ENCODE data around the gene VPS37B. TPM values are rescaled to one million over a fixed set of nuclear protein-coding genes. Genes with fewer than 3 reads are reported as not detected.
"Not testable (repeated sequence)": the region's sequence is repeated elsewhere in the genome, so short reads cannot be mapped to it uniquely, and the experiment has no call there.

VPS37B gene
- total RNA-seq, 1 donor from 2014 or later = 73.4 TPM

DNA sequence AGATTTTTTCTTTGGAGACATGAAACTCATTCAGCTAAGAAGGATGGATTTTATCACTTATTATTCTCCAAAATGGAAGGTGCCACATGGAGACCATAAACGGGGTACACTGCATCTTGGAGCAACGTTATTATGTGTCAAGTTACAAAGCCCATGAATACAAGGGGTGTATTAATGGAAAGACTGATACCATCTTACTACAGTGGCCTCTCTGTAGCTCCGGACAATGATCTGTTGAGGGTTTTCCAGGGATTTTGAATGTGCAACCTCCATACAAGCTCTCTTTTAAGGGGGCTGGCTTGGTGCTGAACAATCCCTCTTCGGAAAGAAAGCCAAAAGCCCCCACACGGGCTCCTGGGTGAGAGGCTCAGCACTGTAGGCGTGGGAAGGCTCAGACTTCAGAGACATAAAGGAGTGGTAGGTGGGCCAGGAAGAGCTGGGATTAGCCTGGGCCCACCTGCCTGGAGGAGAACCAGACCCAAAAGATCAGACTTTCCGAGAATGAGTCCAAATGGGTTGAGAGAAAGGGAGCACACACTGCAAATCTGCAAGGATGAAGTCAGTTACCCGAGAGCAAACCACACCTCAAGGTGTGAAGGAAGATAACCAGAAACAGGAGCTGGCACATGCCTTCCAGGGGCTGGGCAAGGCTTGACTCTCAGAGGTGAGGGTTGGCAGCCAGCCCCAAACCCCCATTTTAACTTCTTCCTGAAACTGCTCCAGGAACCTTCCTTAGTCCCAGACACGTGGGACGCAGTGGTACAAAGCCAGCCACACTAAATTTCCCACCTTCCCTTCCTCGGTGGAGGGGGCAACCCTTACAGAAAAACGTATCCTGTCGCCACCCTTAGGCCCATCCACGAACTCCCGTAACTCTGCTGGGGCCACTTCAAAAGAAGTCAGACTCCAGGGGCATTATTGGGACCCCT, 1.5 kb downstream of the VPS37B start:
- H3K4me3 ChIP-seq (ENCODE audit: low read depth, low read length) = peak overlapping the region; percentile 95
- DNase-seq (ENCODE audit: low read depth) = no peak
- TF ChIP-seq, protein P1, sequence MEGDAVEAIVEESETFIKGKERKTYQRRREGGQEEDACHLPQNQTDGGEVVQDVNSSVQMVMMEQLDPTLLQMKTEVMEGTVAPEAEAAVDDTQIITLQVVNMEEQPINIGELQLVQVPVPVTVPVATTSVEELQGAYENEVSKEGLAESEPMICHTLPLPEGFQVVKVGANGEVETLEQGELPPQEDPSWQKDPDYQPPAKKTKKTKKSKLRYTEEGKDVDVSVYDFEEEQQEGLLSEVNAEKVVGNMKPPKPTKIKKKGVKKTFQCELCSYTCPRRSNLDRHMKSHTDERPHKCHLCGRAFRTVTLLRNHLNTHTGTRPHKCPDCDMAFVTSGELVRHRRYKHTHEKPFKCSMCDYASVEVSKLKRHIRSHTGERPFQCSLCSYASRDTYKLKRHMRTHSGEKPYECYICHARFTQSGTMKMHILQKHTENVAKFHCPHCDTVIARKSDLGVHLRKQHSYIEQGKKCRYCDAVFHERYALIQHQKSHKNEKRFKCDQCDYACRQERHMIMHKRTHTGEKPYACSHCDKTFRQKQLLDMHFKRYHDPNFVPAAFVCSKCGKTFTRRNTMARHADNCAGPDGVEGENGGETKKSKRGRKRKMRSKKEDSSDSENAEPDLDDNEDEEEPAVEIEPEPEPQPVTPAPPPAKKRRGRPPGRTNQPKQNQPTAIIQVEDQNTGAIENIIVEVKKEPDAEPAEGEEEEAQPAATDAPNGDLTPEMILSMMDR (conservative IDR thresholded peaks at IDR 0.05; ENCODE audit: low read depth, low read length) = no peak

DNA sequence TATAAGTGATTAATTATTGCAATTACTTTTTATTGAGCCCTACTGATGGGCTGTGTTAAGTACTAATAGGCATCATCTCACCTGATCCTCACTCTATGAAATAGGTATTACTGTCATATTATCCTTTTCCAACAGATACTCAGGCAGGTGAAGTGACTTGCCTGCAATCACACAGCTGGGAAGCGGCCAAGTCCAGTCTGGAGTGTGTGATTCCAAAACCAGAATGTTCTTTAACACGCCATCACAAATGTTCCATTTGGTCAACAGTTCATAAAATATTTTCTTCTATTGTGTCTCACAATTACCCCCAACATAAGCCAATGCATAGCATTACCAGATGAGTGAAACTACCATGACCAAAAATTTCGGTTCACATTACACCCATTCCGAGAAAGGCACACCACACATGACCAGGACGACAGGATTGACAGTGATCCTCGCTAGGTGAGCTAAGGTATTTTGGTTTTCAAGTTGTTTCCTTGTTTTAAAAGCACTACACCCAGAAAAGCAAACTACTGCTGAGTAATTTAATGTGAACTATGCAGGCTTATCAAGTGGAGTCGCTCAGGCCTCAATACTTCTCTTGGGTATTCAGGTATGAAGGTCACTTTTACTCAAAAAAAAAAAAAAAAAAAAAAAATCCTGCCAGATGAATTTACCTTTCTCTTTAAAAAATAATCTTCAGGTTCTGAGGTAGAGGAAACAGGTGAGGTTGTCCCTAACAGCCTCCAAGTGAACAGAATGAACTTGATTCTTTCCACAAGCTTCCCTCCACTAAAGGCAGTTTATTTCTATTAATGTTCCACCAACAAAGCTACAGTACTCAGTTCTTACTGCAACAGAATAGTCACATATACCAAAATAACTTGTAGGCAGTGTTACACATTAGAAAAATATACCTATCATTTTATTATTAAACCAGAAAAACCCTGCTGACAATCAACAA, 2.4 kb downstream of the VPS37B start:
- H3K4me3 ChIP-seq (ENCODE audit: low read depth, low read length) = peak overlapping the region; percentile 95
- DNase-seq (ENCODE audit: low read depth) = no peak
- TF ChIP-seq, protein P1 (conservative IDR thresholded peaks at IDR 0.05; ENCODE audit: low read depth, low read length) = no peak

- not testable (repeated sequence) for H3K4me3 ChIP-seq (ENCODE audit: low read depth, low read length); DNase-seq (ENCODE audit: low read depth)
Measured at GRCh38 chr12:122892724-122893123, 3.2 kb downstream of the VPS37B start.

DNA sequence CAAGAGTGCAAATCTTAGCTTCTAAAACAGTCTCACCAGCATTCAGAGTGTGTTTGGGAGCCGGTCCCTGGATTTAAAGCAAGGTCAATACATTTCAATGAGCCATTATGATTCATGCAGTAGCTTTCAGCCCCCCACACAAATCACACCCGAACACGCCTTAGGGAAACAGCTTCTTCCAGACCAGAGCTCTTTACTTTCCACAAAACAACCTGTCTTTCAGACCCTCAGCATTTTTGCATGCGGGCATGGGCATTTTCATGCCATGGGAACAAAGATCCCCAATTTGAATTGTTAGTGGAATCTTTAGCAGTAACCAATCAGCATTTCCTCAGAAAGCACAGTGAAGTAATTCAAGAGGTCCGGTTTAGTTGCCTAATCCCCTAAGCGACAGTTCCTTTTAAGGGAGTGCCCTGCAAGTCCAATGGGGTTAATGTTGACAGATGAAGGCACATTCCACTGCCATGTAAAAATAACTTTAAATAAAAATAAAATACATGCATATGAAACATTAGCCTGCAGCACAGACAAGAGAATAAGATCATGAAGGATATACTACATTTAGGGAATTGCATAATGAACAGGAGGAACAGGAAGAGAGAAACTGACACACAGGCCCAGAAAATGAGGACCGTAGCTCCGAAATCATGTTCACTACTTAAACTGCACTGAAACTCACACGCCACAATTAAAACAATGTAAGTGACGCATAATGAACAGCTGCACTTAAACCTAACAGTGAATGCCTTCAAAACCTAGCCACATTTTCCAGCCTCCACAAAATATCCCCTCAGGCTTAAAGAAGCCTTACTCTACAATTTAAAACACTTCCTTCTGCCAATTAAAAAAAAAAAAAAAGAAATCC, 4.0 kb downstream of the VPS37B start:
- TF ChIP-seq, protein P1 (conservative IDR thresholded peaks at IDR 0.05; ENCODE audit: low read depth, low read length) = no peak
- H3K4me3 ChIP-seq (ENCODE audit: low read depth, low read length) = peak overlapping the region; percentile 2
- DNase-seq (ENCODE audit: low read depth) = no peak

GRCh38 chr12:122889761-122890520, 6.0 kb downstream of the VPS37B start:
- H3K4me3 ChIP-seq (ENCODE audit: low read depth, low read length) = no peak overlapping the region

DNA sequence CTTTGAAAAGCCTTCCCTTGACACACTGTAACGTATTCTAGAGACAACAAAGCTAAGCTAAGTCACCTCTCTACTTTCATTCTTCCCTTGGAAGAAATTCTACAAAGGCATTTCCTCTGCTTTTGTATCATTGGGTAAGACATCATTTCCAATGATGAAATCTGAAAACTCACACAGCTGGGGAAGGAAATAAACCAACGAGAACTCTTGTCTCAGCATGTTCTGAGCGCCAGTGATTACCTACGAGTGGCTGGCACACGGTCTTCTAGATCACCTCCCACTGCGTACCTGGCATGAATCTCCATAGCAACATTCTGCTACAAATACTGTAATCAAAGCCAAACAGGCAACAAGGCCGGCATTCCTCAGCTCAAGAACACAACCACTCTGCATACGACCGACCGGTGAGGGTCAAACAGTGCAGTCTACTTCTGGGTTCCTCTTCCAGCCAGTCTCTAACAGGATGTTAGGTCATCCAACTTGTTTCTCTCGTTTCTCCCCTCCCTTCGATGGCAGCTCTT, 7.6 kb downstream of the VPS37B start:
- DNase-seq (ENCODE audit: low read depth) = peak; percentile 98
- TF ChIP-seq, protein P1 (conservative IDR thresholded peaks at IDR 0.05; ENCODE audit: low read depth, low read length) = no peak
- peak overlapping the region; percentile 31 for H3K4me3 ChIP-seq (ENCODE audit: low read depth, low read length)

More at GRCh38 chr12:122889761-122890520, 6.0 kb downstream of the VPS37B start:
- TF ChIP-seq, protein P1 (conservative IDR thresholded peaks at IDR 0.05; ENCODE audit: low read depth, low read length) = no peak
- DNase-seq (ENCODE audit: low read depth) = no peak

All from epithelial cell of proximal tubule (primary cell).